Measurements from ENCODE around the gene MICOS13.

DNA sequence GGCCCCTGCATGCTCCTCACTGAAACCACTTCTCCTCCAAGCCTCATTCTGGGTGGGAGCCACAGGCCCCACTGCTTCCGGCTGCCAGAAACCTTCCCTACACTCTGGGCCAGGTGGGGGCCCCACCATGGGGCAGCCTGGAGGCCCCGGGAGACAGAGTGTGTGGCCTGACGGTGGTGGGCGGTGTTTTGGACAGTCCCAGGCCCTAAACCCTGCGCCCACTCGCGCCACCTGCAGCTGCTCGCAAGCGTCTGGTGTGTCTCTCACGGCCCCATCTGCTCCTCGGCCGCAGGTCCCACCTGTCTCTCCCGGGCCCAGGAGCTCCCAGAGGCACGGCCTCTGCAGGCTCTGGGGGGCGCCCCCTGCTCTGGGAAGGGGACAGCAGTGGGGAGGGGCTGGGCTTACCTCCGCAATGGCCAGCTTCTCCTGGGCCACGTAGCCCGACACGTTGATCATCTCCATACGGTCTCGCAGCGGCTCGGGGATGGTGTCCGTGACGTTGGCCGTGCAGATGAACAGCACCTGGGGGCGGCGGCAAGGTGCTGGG is 15.4 kb upstream of the MICOS13 start:
- TF ChIP-seq ETS1 (IDR thresholded peaks at IDR 0.05) (no peak), CTCF (conservative IDR thresholded peaks at IDR 0.05; ENCODE audit: low read depth in 2 of 2) (peak in 1 of 2 experiments; percentile 31; a peak in 2 of 4 replicates), POLR2AphosphoS5 (IDR thresholded peaks at IDR 0.05; ENCODE audit: low read depth) (no peak), JUNB (IDR thresholded peaks at IDR 0.05; ENCODE audit: unreplicated experiment) (no peak), EZH2phosphoT487 (IDR thresholded peaks at IDR 0.05; ENCODE audit: unreplicated experiment) (no peak), CREB1 (CRISPR knock-in tag; IDR thresholded peaks at IDR 0.05; ENCODE audit: low read depth) (no peak)

All from GM23338 (cell line).